ENCODE measurements around the gene APOL1. TPM values are rescaled to one million over a fixed set of nuclear protein-coding genes. Genes with fewer than 3 reads are reported as not detected.

Gene APOL1
- total and polyA plus RNA-seq, 9 donors = 11.4 to 75.9 (median 34.4) TPM

- Histone ChIP-seq H3K9me3 (no peaks in the 10 kb centered on the region), H3K27me3 (no peaks in the 10 kb centered on the region), H3K36me3 (peaks cover 4% of the 10 kb centered on the region), H3K27ac (no peak overlapping the region), H3K4me3 (no peak overlapping the region), H3K4me1 (ENCODE audit: insufficient read depth) (no peaks in the 10 kb centered on the region)
- intact Hi-C loops (cut with DNase I) = loop anchor here in 2 of 4 donors (5.0 kb wide), 1 partner anchor 164 kb away; no protein-coding TSS in a partner anchor
- WGBS, 3 donors = 78 to 83% (median 79%) methylated on average over 9 of the region's 9 CpGs
- DNase-seq = no peak
- TF ChIP-seq CTCF (IDR thresholded peaks at IDR 0.05) (no peak), POLR2A (IDR thresholded peaks at IDR 0.05) (no peak), EP300 (IDR thresholded peaks at IDR 0.05) (no peak)
Observed at GRCh38 chr22:36303115-36303467, 50.2 kb downstream of the APOL1 start.

- intact Hi-C loops (cut with DNase I) = loop anchor here in 2 of 4 donors (5.0 kb wide), 1 partner anchor 163 kb away; no protein-coding TSS in a partner anchor
Observed at GRCh38 chr22:36303874-36304273, 50.9 kb downstream of the APOL1 start.

GRCh38 chr22:36304429-36304828 is 51.5 kb downstream of the APOL1 start:
- no peaks in the 10 kb centered on the region for H3K36me3 ChIP-seq
- no peak overlapping the region for H3K27ac ChIP-seq
- intact Hi-C loops (cut with DNase I) = loop anchor here in 2 of 4 donors (5.0 kb wide), 1 partner anchor 163 kb away; no protein-coding TSS in a partner anchor
- H3K27me3 ChIP-seq = no peaks in the 10 kb centered on the region
- no peaks in the 10 kb centered on the region for H3K9me3 ChIP-seq
- H3K4me3 ChIP-seq = no peak overlapping the region
- no peak for DNase-seq
- no peaks in the 10 kb centered on the region for H3K4me1 ChIP-seq (ENCODE audit: insufficient read depth)
- TF ChIP-seq CTCF (IDR thresholded peaks at IDR 0.05) (no peak), EP300 (IDR thresholded peaks at IDR 0.05) (no peak), POLR2A (IDR thresholded peaks at IDR 0.05) (no peak)
- WGBS, 3 donors = 60 to 72% (median 67%) methylated on average over 10 of the region's 10 CpGs

More at GRCh38 chr22:36303874-36304273, 50.9 kb downstream of the APOL1 start:
- TF ChIP-seq POLR2A (IDR thresholded peaks at IDR 0.05) (no peak), EP300 (IDR thresholded peaks at IDR 0.05) (no peak), CTCF (IDR thresholded peaks at IDR 0.05) (no peak)
- no peaks in the 10 kb centered on the region for H3K4me1 ChIP-seq (ENCODE audit: insufficient read depth)
- H3K27ac ChIP-seq = no peak overlapping the region
- DNase-seq = no peak
- no peaks in the 10 kb centered on the region for H3K9me3 ChIP-seq
- no peaks in the 10 kb centered on the region for H3K27me3 ChIP-seq
- no peak overlapping the region for H3K4me3 ChIP-seq
- 75 to 83% (median 78%) methylated on average over 13 of the region's 13 CpGs for WGBS, 3 donors
- H3K36me3 ChIP-seq = no peaks in the 10 kb centered on the region

GRCh38 chr22:36305813-36306212 is 52.9 kb downstream of the APOL1 start:
- H3K4me3 ChIP-seq = no peak overlapping the region
- no peak for DNase-seq
- H3K27me3 ChIP-seq = no peaks in the 10 kb centered on the region
- H3K36me3 ChIP-seq = no peaks in the 10 kb centered on the region
- intact Hi-C loops (cut with DNase I) = no loop called here
- 87 to 90% (median 87%) methylated on average over 19 of the region's 19 CpGs for WGBS, 3 donors
- no peak for TF ChIP-seq EP300 (IDR thresholded peaks at IDR 0.05)
- no peak for TF ChIP-seq CTCF (IDR thresholded peaks at IDR 0.05)
- no peak for TF ChIP-seq POLR2A (IDR thresholded peaks at IDR 0.05)
- H3K9me3 ChIP-seq = no peaks in the 10 kb centered on the region
- H3K27ac ChIP-seq = no peak overlapping the region
- no peaks in the 10 kb centered on the region for H3K4me1 ChIP-seq (ENCODE audit: insufficient read depth)
